GM12875 (cell line): ENCODE measurements around the gene PITX1.

Source experiments
- H3K4me3 ChIP-seq: one replicate; pipeline ENCODE4 v1.5.1; 2011; ENCODE audit warnings: low read depth, low read length, control low read depth
- CTCF ChIP-seq: IDR thresholded peaks from 2 replicates; pipeline ENCODE4 v1.5.1; 2011; ENCODE audit warnings: low read depth, mild to moderate bottlenecking, control low read depth, inconsistent platforms, low read length, moderate library complexity, borderline replicate concordance; ENCODE audit not compliant: insufficient read depth

The PITX1 gene

GRCh38 chr5:135013445-135013844 lies 20.6 kb downstream of the PITX1 start:
- no peak overlapping the region for H3K4me3 ChIP-seq
- TF ChIP-seq CTCF = no peak

- TF ChIP-seq CTCF = no peak
- H3K4me3 ChIP-seq = no peak overlapping the region
These were observed 21.1 kb downstream of the PITX1 start for GRCh38 chr5:135012951-135013391.

GRCh38 chr5:135012033-135012588 lies 21.9 kb downstream of the PITX1 start:
- H3K4me3 ChIP-seq = no peak overlapping the region
- no peak for TF ChIP-seq CTCF

- no peak for TF ChIP-seq CTCF
- H3K4me3 ChIP-seq = no peak overlapping the region
These were observed 22.5 kb downstream of the PITX1 start for GRCh38 chr5:135011355-135012032.

GRCh38 chr5:135010502-135011354 lies 23.3 kb downstream of the PITX1 start:
- TF ChIP-seq CTCF = no peak
- no peak overlapping the region for H3K4me3 ChIP-seq

GRCh38 chr5:135009736-135010501 lies 24.1 kb downstream of the PITX1 start:
- TF ChIP-seq CTCF = no peak
- H3K4me3 ChIP-seq = no peak overlapping the region
